Endothelial cell of umbilical vein (primary cell): Measurements from ENCODE around the gene TGM6. TPM values are rescaled to one million over a fixed set of nuclear protein-coding genes. Genes with fewer than 3 reads are reported as not detected.

Experiments
- BruUV-seq: library from RNA; stranded (reverse); fragments of 400-500 nt; replicated peaks from 2 replicates; lab custom pipeline; 2021; lab: Mats Ljungman, UMichigan
- CTCF ChIA-PET: fragments of 300-600, 350-600 bp; sonication (Branson Sonifier 250); formaldehyde crosslinking; loops from one replicate; lab custom pipeline; 2021; ENCODE audit warnings: antibody characterized with exemption, inconsistent platforms; lab: Charles Lee
- POLR2A ChIA-PET: fragments of 300-600, 350-600 bp; sonication (Branson Sonifier 250); formaldehyde crosslinking; loops from one replicate; lab custom pipeline; 2021; ENCODE audit warnings: antibody characterized with exemption, inconsistent platforms; lab: Charles Lee
- DNase-seq: peaks from one replicate; pipeline ENCODE4 v3.0.0-alpha.2; 2011; ENCODE audit warnings: low read depth, low spot score
- FAIRE-seq: peaks from 2 replicates; lab custom pipeline; 2011; peaks lifted over from hg19 to GRCh38; lab: Jason Lieb, UNC
- H2AFZ ChIP-seq: 2 replicates; pipeline ENCODE4 v1.6.0; 2012; ENCODE audit warnings: low read depth, low read length, control low read depth, inconsistent platforms
- H3K27ac ChIP-seq: 2 replicates; pipeline ENCODE4 v1.5.1; 2011; ENCODE audit warnings: low read depth, mild to moderate bottlenecking, control low read depth, low read length, moderate library complexity; ENCODE audit not compliant: insufficient read depth
- H3K27me3 ChIP-seq, 2 experiments: 2 replicates each; pipeline versions ENCODE4 v1.6.0 to v1.6.1; 2011; ENCODE audit warnings: low read length in 2 of 2, mixed read lengths in 1 of 2; ENCODE audit not compliant: control insufficient read depth in 2 of 2, insufficient read depth in 2 of 2
- H3K36me3 ChIP-seq, 2 experiments: 2 replicates in 1 of 2; 3 replicates in 1 of 2; pipeline ENCODE4 v1.5.1; 2011; ENCODE audit warnings: low read length in 2 of 2, mild to moderate bottlenecking in 1 of 2, moderate library complexity in 1 of 2; ENCODE audit not compliant: control insufficient read depth in 2 of 2, insufficient read depth in 2 of 2; ENCODE audit errors: extremely low read depth in 1 of 2
- H3K4me1 ChIP-seq: 3 replicates; pipeline ENCODE4 v1.5.1; 2011; ENCODE audit warnings: mild to moderate bottlenecking, low read length; ENCODE audit not compliant: control insufficient read depth, insufficient read depth; ENCODE audit errors: extremely low read depth
- H3K4me2 ChIP-seq: 2 replicates; pipeline ENCODE4 v1.6.1; 2011; ENCODE audit warnings: low read length, control low read depth, mixed read lengths; ENCODE audit not compliant: insufficient read depth
- H3K4me3 ChIP-seq, 3 experiments: fragments of 200-600 bp in 1 of 3; sonication (generic), shearing (Covaris generic) in 1 of 3; replicated peaks in 1 of 3; 2 replicates each; pipeline ENCODE4 v1.5.1; 2011 to 2016; ENCODE audit warnings: control low read depth in 3 of 3, low read length in 3 of 3, mild to moderate bottlenecking in 2 of 3, inconsistent platforms in 1 of 3, low read depth in 1 of 3, moderate library complexity in 1 of 3; ENCODE audit not compliant: insufficient read depth in 1 of 3
- H3K79me2 ChIP-seq: 2 replicates; pipeline ENCODE4 v1.6.0; 2012; ENCODE audit warnings: low read length, inconsistent platforms; ENCODE audit not compliant: control insufficient read depth, insufficient read depth
- H3K9ac ChIP-seq: replicated peaks from 2 replicates; pipeline ENCODE3; 2011; ENCODE audit warnings: low read length, control low read depth; ENCODE audit not compliant: insufficient read depth; ENCODE audit errors: extremely low read depth
- H3K9me1 ChIP-seq: replicated peaks from 3 replicates; pipeline ENCODE4 v1.6.0; 2011; ENCODE audit warnings: mild to moderate bottlenecking, low read length; ENCODE audit not compliant: control insufficient read depth, insufficient read depth; ENCODE audit errors: extremely low read depth
- H3K9me3 ChIP-seq: replicated peaks from 2 replicates; pipeline ENCODE4 v1.5.1; 2012; ENCODE audit warnings: low read length, inconsistent platforms; ENCODE audit not compliant: control insufficient read depth, insufficient read depth
- H4K20me1 ChIP-seq: replicated peaks from 2 replicates; pipeline ENCODE3; 2011; ENCODE audit warnings: mild to moderate bottlenecking, low read length; ENCODE audit not compliant: control insufficient read depth, insufficient read depth; ENCODE audit errors: extremely low read depth
- CTCF ChIP-seq, 2 donors: IDR thresholded peaks; 1 replicate in 1 of 2; 2 replicates in 1 of 2; pipeline ENCODE4 v1.5.1; 2011; ENCODE audit warnings: low read length in 2 of 2, mild to moderate bottlenecking in 2 of 2, moderate library complexity in 2 of 2, control low read depth in 1 of 2, inconsistent platforms in 1 of 2, low read depth in 1 of 2; ENCODE audit not compliant: insufficient read depth in 1 of 2; ENCODE audit errors: extremely low read depth in 1 of 2
- EZH2 ChIP-seq: IDR thresholded peaks from 2 replicates; pipeline ENCODE4 v1.6.1; 2012; ENCODE audit warnings: borderline replicate concordance, low read depth, mild to moderate bottlenecking, moderate library complexity, low read length, inconsistent platforms; ENCODE audit not compliant: severe bottlenecking
- FOS ChIP-seq: IDR thresholded peaks from 2 replicates; pipeline ENCODE4 v1.6.1; 2011; ENCODE audit warnings: mild to moderate bottlenecking, low read length, moderate library complexity, borderline replicate concordance; ENCODE audit not compliant: insufficient read depth
- GATA2 ChIP-seq: IDR thresholded peaks from 2 replicates; pipeline ENCODE4 v1.7.0; 2011; ENCODE audit warnings: low read depth, mild to moderate bottlenecking, moderate library complexity, mixed read lengths, low read length; ENCODE audit not compliant: insufficient read length, insufficient read depth
- JUN ChIP-seq: IDR thresholded peaks from 2 replicates; pipeline ENCODE4 v1.6.1; 2011; ENCODE audit warnings: borderline replicate concordance, low read depth; ENCODE audit not compliant: insufficient read length, insufficient read depth
- MAX ChIP-seq: IDR thresholded peaks from 2 replicates; pipeline ENCODE4 v1.6.1; 2011; ENCODE audit not compliant: insufficient read depth, insufficient read length
- MYC ChIP-seq: IDR thresholded peaks from one replicate; pipeline ENCODE4 v1.6.1; 2011; ENCODE audit warnings: mild to moderate bottlenecking, low read depth, low read length
- POLR2A ChIP-seq: IDR thresholded peaks from 2 replicates; pipeline ENCODE4 v1.6.1; 2012; ENCODE audit warnings: low read depth, mild to moderate bottlenecking, control low read depth, low read length
- POLR2AphosphoS5 ChIP-seq: IDR thresholded peaks from 2 replicates; pipeline ENCODE4 v1.6.1; 2012; ENCODE audit warnings: low read depth, mild to moderate bottlenecking, control low read depth, low read length, moderate library complexity; ENCODE audit not compliant: insufficient read depth
- dilution Hi-C: fragments of 300-500 bp; cut with MboI; formaldehyde crosslinking; loops from one replicate; pipeline ENCODE4 v1.15.0; 2019; ENCODE audit warnings: low sequenced_read_pairs; ENCODE audit not compliant: extremely low pct_ligation_motif_present
- intact Hi-C: fragments of 100-400 bp; cut with micrococcal nuclease; formaldehyde crosslinking; loops from one replicate; pipeline ENCODE4 v1.10.0; 2022
- polyA plus RNA-seq, 4 experiments: library from polyadenylated mRNA; depleted of rRNA in 3 of 4; stranded (reverse) in 3 of 4; unstranded in 1 of 4; fragments of >200 nt; gene quantifications; 2 replicates each; pipeline versions ENCODE4 v1.2.1 to v1.2.3, GENCODE V29; 2011 to 2012; ENCODE audit warnings: missing spikeins in 1 of 4
- total RNA-seq: library from RNA; stranded (reverse); gene quantifications from 2 replicates; pipeline ENCODE4 v1.2.3, GENCODE V29; 2021

The TGM6 gene
- total and polyA plus RNA-seq, 2 donors (not counting 3 experiments of a cell fraction or from before 2014, with no cell fraction given): not detected

- H3K27ac ChIP-seq: no peak overlapping the region
- no peaks in the 10 kb centered on the region for H3K4me1 ChIP-seq
- H3K9ac ChIP-seq: no peak overlapping the region
- H3K36me3 ChIP-seq: no peaks in the 10 kb centered on the region
- POLR2A ChIA-PET: no interaction called here
- H3K79me2 ChIP-seq: no peaks in the 10 kb centered on the region
- no peaks in the 10 kb centered on the region for H3K9me1 ChIP-seq
- DNase-seq (no peak), FAIRE-seq (no peak)
- no peak overlapping the region for H3K4me3 ChIP-seq
- no TSS peak for BruUV-seq
- CTCF ChIA-PET: interaction anchor here (1.2 kb wide), 1 partner anchor 18 kb away, joined by 4 read pairs; no protein-coding TSS in a partner anchor
- H2AFZ ChIP-seq: no peak overlapping the region
- H3K4me2 ChIP-seq: no peak overlapping the region
- intact Hi-C loops: no loop called here
- dilution Hi-C loops: no loop called here
- H3K27me3 ChIP-seq: peaks cover 1 to 6% of the 10 kb centered on the region in 2 experiments
- TF ChIP-seq POLR2AphosphoS5 (no peak), MYC (no peak), GATA2 (no peak), EZH2 (no peak), JUN (no peak), CTCF (IDR thresholded peaks at IDR 0.05; ENCODE audit: extremely low read depth in 1 of 2, insufficient read depth in 1 of 2, low read depth in 1 of 2, low read length in 2 of 2) (no peak), POLR2A (no peak), MAX (no peak), FOS (no peak)
- H3K9me3 ChIP-seq: no peaks in the 10 kb centered on the region
- no peaks in the 10 kb centered on the region for H4K20me1 ChIP-seq
Observed at GRCh38 chr20:2368621-2369020, 12.1 kb upstream of the TGM6 start.
